GM12872 (cell line): ENCODE data around the gene CACNA1H.

ENCODE experiments used
- CTCF ChIP-seq: IDR thresholded peaks from 3 replicates; pipeline ENCODE4 v1.5.1; 2011; ENCODE audit warnings: low read depth, mild to moderate bottlenecking, low read length, moderate library complexity; ENCODE audit not compliant: insufficient read depth

The CACNA1H gene

GRCh38 chr16:1181404-1182315, 28.8 kb downstream of the CACNA1H start:
- TF ChIP-seq CTCF, result no peak

DNA sequence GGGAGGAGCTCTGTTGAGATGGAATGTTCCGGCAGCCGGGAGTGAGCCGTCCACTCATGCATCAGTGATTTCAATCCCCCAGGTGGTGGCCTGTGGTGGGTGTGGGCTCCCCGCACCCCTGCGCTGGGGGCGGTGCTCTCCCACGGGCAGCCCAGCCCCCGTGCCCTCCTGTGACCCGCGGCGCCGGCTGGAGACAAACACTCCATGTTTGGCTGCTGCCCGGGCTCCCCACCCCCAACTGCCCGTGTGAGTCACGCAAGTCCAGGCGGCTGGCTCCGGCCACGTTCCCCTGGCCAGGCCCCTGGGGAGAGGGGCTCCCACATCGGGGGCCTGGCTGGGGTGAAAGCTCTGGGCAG, 29.4 kb downstream of the CACNA1H start:
- TF ChIP-seq CTCF, result no peak

DNA sequence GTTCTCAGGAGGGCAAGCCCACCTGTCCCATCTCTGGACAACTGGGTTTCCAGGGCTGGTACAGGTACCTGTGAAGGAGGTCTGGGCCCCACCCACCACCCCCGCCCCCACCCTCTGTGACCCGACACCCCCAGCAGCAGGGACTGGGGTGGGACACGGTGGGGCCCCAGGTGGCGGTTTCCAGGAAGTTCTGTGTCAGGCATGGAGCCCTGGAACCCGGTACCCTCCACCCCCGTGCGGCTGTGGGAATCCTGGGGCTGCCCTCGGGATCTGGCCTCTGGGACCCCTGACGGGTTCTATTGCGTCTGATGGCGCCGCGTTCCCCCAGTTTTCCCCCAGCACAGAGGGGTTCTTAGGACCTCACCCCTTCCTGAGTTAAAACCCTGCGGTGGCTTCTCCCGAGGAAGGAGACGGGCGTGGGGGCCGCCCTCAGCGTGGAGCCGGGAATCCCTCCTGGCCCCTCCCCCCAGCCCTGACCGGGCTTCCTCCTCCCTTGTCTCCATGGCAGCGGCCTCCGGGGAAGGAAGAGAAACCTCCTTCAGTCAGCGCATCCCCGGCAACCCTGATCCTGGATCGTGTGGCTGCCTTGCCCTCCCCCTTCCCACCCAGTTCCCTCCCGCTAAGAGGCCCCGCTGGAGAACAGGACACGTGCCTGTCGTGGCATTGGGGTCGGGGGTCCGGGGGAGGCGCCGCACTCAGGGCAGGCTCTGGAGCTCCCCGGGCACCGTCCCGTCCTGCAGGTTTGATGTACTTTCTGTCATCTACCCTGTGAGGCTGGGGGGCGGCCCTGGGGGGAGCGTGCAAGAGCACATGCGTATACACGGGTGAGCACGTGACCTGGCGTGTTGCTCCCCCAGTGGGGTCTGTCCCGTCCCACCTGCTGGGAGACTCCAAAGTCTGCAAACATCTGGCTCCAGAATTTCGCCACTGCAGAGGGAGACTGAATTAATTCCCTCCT, 30.3 kb downstream of the CACNA1H start:
- TF ChIP-seq CTCF, result no peak

- no peak for TF ChIP-seq CTCF
Observed at GRCh38 chr16:1184156-1184868, 31.4 kb downstream of the CACNA1H start.

- TF ChIP-seq CTCF, result no peak
Observed at GRCh38 chr16:1184980-1185379, 32.1 kb downstream of the CACNA1H start.

GRCh38 chr16:1188432-1189189, 35.7 kb downstream of the CACNA1H start:
- TF ChIP-seq CTCF, result no peak

DNA sequence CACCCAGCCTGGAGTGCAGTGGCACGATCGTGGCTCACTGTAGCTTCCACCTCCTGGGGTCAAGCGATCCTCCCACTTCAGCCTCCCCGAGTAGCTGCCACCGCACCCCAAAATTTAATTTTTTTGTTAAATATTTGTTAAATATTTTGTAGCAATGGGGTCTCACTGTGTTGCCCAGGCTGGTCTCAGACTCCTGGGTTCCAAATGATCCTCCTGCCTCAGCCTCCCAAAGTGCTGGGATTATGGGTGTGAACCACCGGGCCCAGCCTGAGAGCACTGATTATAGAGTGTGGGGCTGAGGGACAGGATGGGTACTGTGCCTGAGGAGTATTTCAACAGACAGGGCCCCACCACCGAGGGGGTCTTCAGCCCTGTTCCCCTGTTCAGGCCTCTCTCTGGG, 36.5 kb downstream of the CACNA1H start:
- TF ChIP-seq CTCF, result no peak
